Purkinje cell (primary cell): Measurements from ENCODE around the gene PRDX3. TPM values are rescaled to one million over a fixed set of nuclear protein-coding genes. Genes with fewer than 3 reads are reported as not detected.

Source experiments
- polyA plus RNA-seq: library from polyadenylated mRNA; unstranded; fragments of >200 nt; fragmentation: Nextera tagmentation; gene quantifications from 2 replicates; pipeline ENCODE4 v1.2.1, GENCODE V29; 2014

PRDX3 gene
- polyA plus RNA-seq: 367 and 481 TPM in 2 replicates

GRCh38 chr10:119178372-119179119, at the start of gene PRDX3:
TSS of gene PRDX3 (minus strand) at chr10:119178812. CDS start at chr10:119178790, 22 bp downstream.

GRCh38 chr10:119207366-119207666, 28.7 kb upstream of the PRDX3 start, which contains the start of gene GRK5:
TSS of gene GRK5 (plus strand) at chr10:119207571. CDS start at chr10:119207918, 347 bp downstream.

DNA sequence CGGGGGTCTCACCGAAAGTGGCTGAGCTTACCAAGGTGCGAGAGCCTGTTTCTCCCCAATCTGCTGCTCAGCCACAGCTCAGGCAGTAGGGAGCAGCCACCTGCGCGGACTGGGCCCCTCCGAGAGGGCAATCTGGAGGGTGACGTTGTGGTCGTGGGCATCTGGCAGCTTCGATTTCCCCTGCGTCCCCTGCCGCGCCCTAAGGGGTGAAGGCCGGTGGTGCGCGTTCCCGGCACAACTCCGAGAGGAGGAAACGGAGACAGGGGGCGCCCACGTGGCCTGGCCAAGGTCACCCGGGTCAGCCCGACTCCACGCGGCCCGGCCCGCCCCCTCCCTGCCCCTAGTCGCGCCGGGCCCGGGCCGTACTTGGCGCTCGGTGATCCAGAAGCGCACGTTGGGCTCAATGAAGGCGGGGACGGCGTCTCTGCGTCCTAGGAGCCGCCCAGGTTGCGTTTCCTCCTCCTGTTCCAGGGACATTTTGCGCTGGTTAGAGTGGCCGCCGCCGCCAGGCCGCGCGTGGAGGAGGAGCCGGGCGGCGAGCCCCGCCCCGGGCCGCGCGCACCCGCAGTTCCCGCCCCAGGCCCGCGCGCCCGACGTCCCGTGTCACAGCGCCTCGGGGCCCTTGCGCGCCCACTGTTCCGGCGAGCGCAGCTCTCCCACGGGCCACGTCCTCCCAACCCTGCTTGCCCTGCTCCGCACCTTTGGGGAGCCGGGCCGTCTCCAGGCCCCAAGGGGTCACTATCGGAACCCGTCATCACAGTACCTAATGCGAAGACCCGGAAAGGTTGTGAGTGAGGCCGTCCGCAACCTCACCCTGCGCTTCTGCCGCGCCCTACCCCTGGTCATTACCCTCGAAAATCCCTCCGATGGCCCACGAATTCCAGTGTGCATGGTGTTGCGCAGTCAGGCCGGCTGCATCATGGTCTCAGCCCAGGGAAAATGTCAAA, 13.2 kb downstream of the PRDX3 start, which contains the start of gene SFXN4:
Gene SFXN4, minus strand, starts transcription at position 544 of the 947 bp plus-strand sequence. Its CDS starts 67 bp downstream, at position 477.

Other genes with a start within 250 kb of the PRDX3 start
- 1.4 and 1.6 TPM in 2 replicates for gene NANOS1, start 149.1 kb downstream of the PRDX3 start, polyA plus RNA-seq
- gene EIF3A, start 98.0 kb downstream of the PRDX3 start, polyA plus RNA-seq: 47.4 and 48.9 TPM in 2 replicates
- gene DENND10, start 74.7 kb downstream of the PRDX3 start, polyA plus RNA-seq: 42.3 and 45.5 TPM in 2 replicates
- gene SFXN4, start 13.1 kb downstream of the PRDX3 start, polyA plus RNA-seq: 18.5 and 34.2 TPM in 2 replicates
- 1.0 TPM in 2 replicates for gene GRK5, start 28.8 kb upstream of the PRDX3 start, polyA plus RNA-seq